ENCODE results near the gene SRMS.
"Not testable (repeated sequence)": the region's sequence is repeated elsewhere in the genome, so short reads cannot be mapped to it uniquely, and the experiment has no call there.

SRMS gene

GRCh38 chr20:63519668-63520503 is 27.7 kb downstream of the SRMS start:
- DNase-seq = peak; percentile 70

GRCh38 chr20:63518946-63519667 is 28.4 kb downstream of the SRMS start:
- DNase-seq = no peak

GRCh38 chr20:63518351-63518861 is 29.1 kb downstream of the SRMS start:
- no peak for DNase-seq

- no peak for DNase-seq
Measured at GRCh38 chr20:63517376-63518309, 29.9 kb downstream of the SRMS start.

- DNase-seq = not testable (repeated sequence)
Measured at GRCh38 chr20:63514520-63514919, 33.0 kb downstream of the SRMS start.

- no peak for DNase-seq
Measured at GRCh38 chr20:63513207-63513606, 34.3 kb downstream of the SRMS start.

GRCh38 chr20:63509088-63509564 is 38.4 kb downstream of the SRMS start:
- no peak for DNase-seq

- DNase-seq = no peak
Measured at GRCh38 chr20:63508072-63508768, 39.3 kb downstream of the SRMS start.

GRCh38 chr20:63507083-63507743 is 40.3 kb downstream of the SRMS start:
- no peak for DNase-seq

- no peak for DNase-seq
Measured at GRCh38 chr20:63505723-63506122, 41.8 kb downstream of the SRMS start.

GRCh38 chr20:63505281-63505680 is 42.3 kb downstream of the SRMS start:
- DNase-seq = no peak

- DNase-seq = no peak
Measured at GRCh38 chr20:63504642-63505041, 42.9 kb downstream of the SRMS start.

GRCh38 chr20:63503524-63503923 is 44.0 kb downstream of the SRMS start:
- DNase-seq = no peak

- DNase-seq = no peak
Measured at GRCh38 chr20:63502671-63503172, 44.8 kb downstream of the SRMS start.

GRCh38 chr20:63501818-63502670 is 45.5 kb downstream of the SRMS start:
- DNase-seq = no peak

- DNase-seq = no peak
Measured at GRCh38 chr20:63500902-63501817, 46.4 kb downstream of the SRMS start.

GRCh38 chr20:63500151-63500901 is 47.2 kb downstream of the SRMS start:
- DNase-seq = no peak

- no peak for DNase-seq
Measured at GRCh38 chr20:63499338-63499969, 48.1 kb downstream of the SRMS start.
